Loucy (cell line): ENCODE data around the gene KCNC4.

Experiments
- H2AFZ ChIP-seq: fragments of 200-600 bp; sonication (generic); 2 replicates; pipeline ENCODE4 v1.6.0; 2016; ENCODE audit warnings: antibody characterized with exemption, mild to moderate bottlenecking, low read length, moderate library complexity
- H3F3A ChIP-seq: fragments of 200-600 bp; 2 replicates; pipeline ENCODE4 v1.6.0; 2016; ENCODE audit warnings: antibody characterized with exemption, low read depth, mild to moderate bottlenecking
- H3K27me3 ChIP-seq: fragments of 200-600 bp; sonication (generic); 2 replicates; pipeline ENCODE4 v1.6.1; 2014; ENCODE audit warnings: low read length, mild to moderate bottlenecking; ENCODE audit not compliant: insufficient read depth, poor library complexity, severe bottlenecking
- H3K36me3 ChIP-seq: fragments of 200-600 bp; sonication (generic); 2 replicates; pipeline ENCODE4 v1.6.1; 2016; ENCODE audit warnings: low read length; ENCODE audit not compliant: insufficient read depth
- H3K4me1 ChIP-seq: fragments of 200-600 bp; sonication (generic); 2 replicates; pipeline ENCODE4 v1.5.1; 2014; ENCODE audit warnings: low read length, mild to moderate bottlenecking; ENCODE audit not compliant: insufficient read depth, poor library complexity, severe bottlenecking
- H3K4me2 ChIP-seq: fragments of 200-600 bp; sonication (generic); 2 replicates; pipeline ENCODE4 v1.6.0; 2014; ENCODE audit warnings: antibody characterized with exemption, low read length, low read depth, mild to moderate bottlenecking; ENCODE audit not compliant: poor library complexity, severe bottlenecking
- H3K4me3 ChIP-seq: fragments of 200-600 bp; sonication (generic); 2 replicates; pipeline ENCODE4 v1.5.1; 2014; ENCODE audit warnings: low read length, mild to moderate bottlenecking, mixed read lengths; ENCODE audit not compliant: poor library complexity, severe bottlenecking
- H3K79me2 ChIP-seq: fragments of 200-600 bp; sonication (generic); 2 replicates; pipeline ENCODE4 v1.6.1; 2014; ENCODE audit warnings: low read length; ENCODE audit not compliant: insufficient read depth
- H3K9ac ChIP-seq: fragments of 200-600 bp; sonication (generic); 2 replicates; pipeline ENCODE4 v1.6.0; 2014; ENCODE audit warnings: mild to moderate bottlenecking, low read depth, low read length, moderate library complexity; ENCODE audit not compliant: poor library complexity, severe bottlenecking
- H3K9me2 ChIP-seq: fragments of 200-600 bp; sonication (generic); replicated peaks from 2 replicates; pipeline ENCODE4 v1.6.1; 2016; ENCODE audit warnings: low read depth, low read length, mixed read lengths
- H3K9me3 ChIP-seq: fragments of 200-600 bp; sonication (generic); 2 replicates; pipeline ENCODE4 v1.6.1; 2014; ENCODE audit warnings: mild to moderate bottlenecking, antibody characterized with exemption, low read length, low read depth; ENCODE audit not compliant: insufficient read depth
- H4K20me1 ChIP-seq: fragments of 200-600 bp; sonication (generic); 2 replicates; pipeline ENCODE4 v1.6.0; 2014; ENCODE audit warnings: antibody characterized with exemption, low read length, mild to moderate bottlenecking; ENCODE audit not compliant: insufficient read depth, poor library complexity, severe bottlenecking
- CTCF ChIP-seq: fragments of 200-600 bp; sonication (generic); conservative IDR thresholded peaks from 2 replicates; pipeline ENCODE4 v1.5.1; 2014; ENCODE audit warnings: mild to moderate bottlenecking, antibody characterized with exemption, low read length
- EZH2phosphoT487 ChIP-seq: fragments of 200-600 bp; IDR thresholded peaks from 2 replicates; pipeline ENCODE4 v1.6.1; 2018; ENCODE audit warnings: antibody characterized with exemption, mild to moderate bottlenecking, moderate library complexity, borderline replicate concordance

The KCNC4 gene

GRCh38 chr1:110220324-110220723 lies 10.2 kb downstream of the KCNC4 start:
- no peak for TF ChIP-seq EZH2phosphoT487
- TF ChIP-seq CTCF = no peak
- no peak overlapping the region for H3K4me3 ChIP-seq
- no peak overlapping the region for H3K9ac ChIP-seq
- H3K36me3 ChIP-seq = no peaks in the 10 kb centered on the region; the same call in 1 of the 2 replicates
- H3K4me2 ChIP-seq = no peak overlapping the region
- H3K27me3 ChIP-seq = no peaks in the 10 kb centered on the region
- no peaks in the 10 kb centered on the region for H3K9me3 ChIP-seq
- H4K20me1 ChIP-seq = no peaks in the 10 kb centered on the region
- H3K4me1 ChIP-seq = no peaks in the 10 kb centered on the region
- H2AFZ ChIP-seq = no peak overlapping the region
- H3K9me2 ChIP-seq = no peaks in the 10 kb centered on the region
- no peaks in the 10 kb centered on the region for H3F3A ChIP-seq
- H3K79me2 ChIP-seq = no peaks in the 10 kb centered on the region

- H3K9me2 ChIP-seq = no peaks in the 10 kb centered on the region
- H3K4me2 ChIP-seq = no peak overlapping the region
- H3K4me3 ChIP-seq = no peak overlapping the region
- H4K20me1 ChIP-seq = no peaks in the 10 kb centered on the region
- TF ChIP-seq CTCF = no peak
- TF ChIP-seq EZH2phosphoT487 = no peak
- H2AFZ ChIP-seq = no peak overlapping the region
- H3K4me1 ChIP-seq = no peaks in the 10 kb centered on the region
- no peaks in the 10 kb centered on the region for H3F3A ChIP-seq
- H3K36me3 ChIP-seq = no peaks in the 10 kb centered on the region; the same call in 1 of the 2 replicates
- H3K79me2 ChIP-seq = no peaks in the 10 kb centered on the region
- no peaks in the 10 kb centered on the region for H3K27me3 ChIP-seq
- H3K9ac ChIP-seq = no peak overlapping the region
- no peaks in the 10 kb centered on the region for H3K9me3 ChIP-seq
Measured at GRCh38 chr1:110221119-110221518, 11.0 kb downstream of the KCNC4 start.

GRCh38 chr1:110223127-110223526 lies 13.0 kb downstream of the KCNC4 start:
- Histone ChIP-seq H3K9ac (no peak overlapping the region), H3F3A (no peaks in the 10 kb centered on the region), H4K20me1 (no peaks in the 10 kb centered on the region), H3K4me3 (no peak overlapping the region), H3K9me3 (no peaks in the 10 kb centered on the region), H3K9me2 (no peaks in the 10 kb centered on the region), H3K79me2 (no peaks in the 10 kb centered on the region), H2AFZ (no peak overlapping the region), H3K4me2 (no peak overlapping the region), H3K4me1 (no peaks in the 10 kb centered on the region), H3K27me3 (no peaks in the 10 kb centered on the region), H3K36me3 (no peaks in the 10 kb centered on the region; the same call in 1 of the 2 replicates)
- TF ChIP-seq CTCF (no peak), EZH2phosphoT487 (no peak)
